Pancreas (tissue), 10 donors: ENCODE results near the gene AHSP. TPM values are rescaled to one million over a fixed set of nuclear protein-coding genes. Genes with fewer than 3 reads are reported as not detected.

Source experiments
- ATAC-seq, 4 donors: fragments of 200-7000 bp; cut with Tn5 transposase; one replicate each; pipeline versions ENCODE4 v1.8.0 to v1.9.1; 2020; ENCODE audit warnings: mild to moderate bottlenecking in 4 of 4, moderate library complexity in 4 of 4
- DNase-seq, 6 donors: peaks; one replicate each; pipeline ENCODE4 v3.0.0-alpha.2; 2020
- FAIRE-seq: peaks from 2 replicates; lab custom pipeline; 2012; peaks lifted over from hg19 to GRCh38; lab: Jason Lieb, UNC
- H3K27ac ChIP-seq, 4 donors: fragments of 200-600 bp; sonication (generic); 1 replicate in 3 of 4; 2 replicates in 1 of 4; pipeline versions ENCODE4 v1.5.0 to v1.8.0; 2020
- H3K27me3 ChIP-seq, 4 donors: fragments of 200-600 bp; one replicate each; pipeline ENCODE4 v1.8.0; 2021
- H3K36me3 ChIP-seq, 3 donors: fragments of 200-600 bp; sonication (generic) in 1 of 3; one replicate each; pipeline versions ENCODE4 v1.5.0 to v1.8.0; 2020 to 2021
- H3K4me1 ChIP-seq, 3 donors: fragments of 200-600 bp; one replicate each; pipeline ENCODE4 v1.8.0; 2021
- H3K4me3 ChIP-seq, 4 donors: fragments of 200-600 bp; sonication (generic) in 2 of 4; one replicate each; pipeline versions ENCODE4 v1.5.0 to v1.8.0; 2020 to 2021
- H3K9me3 ChIP-seq, 4 donors: fragments of 200-600 bp; one replicate each; pipeline ENCODE4 v1.8.0; 2021
- CTCF ChIP-seq, 4 donors: fragments of 200-600 bp; sonication (generic) in 3 of 4; IDR thresholded peaks; one replicate each; pipeline versions ENCODE4 v1.5.0 to v1.8.0; 2021; ENCODE audit warnings: antibody characterized with exemption in 4 of 4
- WGBS, 2 donors: extraction: QIAGEN DNeasy Blood & Tissue Kit; methylation state at CpG; one replicate each; pipeline ENCODE4 v1.1.7; 2013; 5-methylcytosine and 5-hydroxymethylcytosine counted together
- intact Hi-C, 3 donors: fragments of 100-400 bp; cut with DNase I; formaldehyde crosslinking; loops; one replicate each; pipeline versions ENCODE4 v1.11.1 to v1.14.2; 2022
- polyA plus RNA-seq, 2 donors: library from polyadenylated mRNA; stranded (reverse); fragments of 200-250 nt; gene quantifications; one replicate each; pipeline ENCODE4 v1.2.3, GENCODE V29; 2013
- total RNA-seq, 6 donors: library from RNA; stranded (reverse); fragmentation: NEBNext Ultra II Directional in 4 of 6; extraction: Animal tissue kit (Norgen Biotek cat#: 25700) in 4 of 6; gene quantifications; one replicate each; pipeline versions ENCODE4 v1.2.1 to v1.2.4, GENCODE V29; 2021 to 2023
- donor health status: healthy with polysubstance abuse.
- donor health status: DM: no; HTN: no; CAD: no; lungs with moderate emphysema.
- donor health status: DM: no; HTN: no; CAD: no.
- donor health status: control.
- donor health status: control.
- donor health status: Bipolar disorder and iron deficiency.
- donor health status: DM: yes; HTN: yes; CAD: no.
- donor health status: DM: no; HTN: no; CAD: no.
- donor health status: DM: no; HTN: no; CAD: no.
- donor health status: DM: yes; HTN: yes; CAD: no.

The AHSP gene
- total and polyA plus RNA-seq, 8 donors, result not detected

DNA sequence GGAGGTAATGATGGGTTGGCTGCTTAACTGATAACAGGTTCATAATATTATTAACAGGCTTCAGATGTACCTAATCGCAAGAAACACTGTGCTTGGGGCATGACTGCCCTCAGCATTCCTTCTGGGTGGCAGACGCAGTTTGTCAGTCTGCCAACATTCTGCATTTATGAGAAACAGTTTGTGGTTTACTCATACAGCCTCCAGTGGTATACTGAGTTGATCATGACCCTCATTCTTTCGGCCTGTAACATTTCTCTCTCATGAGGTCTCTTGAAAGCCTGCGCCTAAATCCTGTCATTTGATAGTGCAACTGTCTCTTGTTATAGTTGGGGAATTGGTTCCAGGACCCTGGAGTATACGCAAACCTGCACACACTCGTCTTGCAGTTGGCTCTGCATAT is 14.6 kb upstream of the AHSP start:
- intact Hi-C loops, result no loop called here

GRCh38 chr16:31513884-31514283 is 13.8 kb upstream of the AHSP start:
- Histone ChIP-seq H3K27ac (no peak overlapping the region), H3K9me3 (no peaks in the 10 kb centered on the region), H3K27me3 (no peaks in the 10 kb centered on the region), H3K36me3 (no peaks in the 10 kb centered on the region), H3K4me3 (no peak overlapping the region), H3K4me1 (peaks cover 0 to 4% (median 0%) of the 10 kb centered on the region in 3 donors)
- intact Hi-C loops, result no loop called here
- DNase-seq (no peak), ATAC-seq (no peak), FAIRE-seq (no peak)
- TF ChIP-seq CTCF (IDR thresholded peaks at IDR 0.05), result no peak

More for the DNA sequence above, 14.6 kb upstream of the AHSP start:
- 64 to 79% methylated on average over 6 of the region's 6 CpGs for WGBS, 2 donors
- ATAC-seq (no peak), DNase-seq (no peak), FAIRE-seq (no peak)
- no peaks in the 10 kb centered on the region for H3K9me3 ChIP-seq
- H3K4me3 ChIP-seq, result no peak overlapping the region
- TF ChIP-seq CTCF (IDR thresholded peaks at IDR 0.05), result no peak
- H3K4me1 ChIP-seq, result peaks cover 0 to 4% (median 0%) of the 10 kb centered on the region in 3 donors
- H3K27me3 ChIP-seq, result no peaks in the 10 kb centered on the region
- H3K36me3 ChIP-seq, result no peaks in the 10 kb centered on the region
- H3K27ac ChIP-seq, result no peak overlapping the region

DNA sequence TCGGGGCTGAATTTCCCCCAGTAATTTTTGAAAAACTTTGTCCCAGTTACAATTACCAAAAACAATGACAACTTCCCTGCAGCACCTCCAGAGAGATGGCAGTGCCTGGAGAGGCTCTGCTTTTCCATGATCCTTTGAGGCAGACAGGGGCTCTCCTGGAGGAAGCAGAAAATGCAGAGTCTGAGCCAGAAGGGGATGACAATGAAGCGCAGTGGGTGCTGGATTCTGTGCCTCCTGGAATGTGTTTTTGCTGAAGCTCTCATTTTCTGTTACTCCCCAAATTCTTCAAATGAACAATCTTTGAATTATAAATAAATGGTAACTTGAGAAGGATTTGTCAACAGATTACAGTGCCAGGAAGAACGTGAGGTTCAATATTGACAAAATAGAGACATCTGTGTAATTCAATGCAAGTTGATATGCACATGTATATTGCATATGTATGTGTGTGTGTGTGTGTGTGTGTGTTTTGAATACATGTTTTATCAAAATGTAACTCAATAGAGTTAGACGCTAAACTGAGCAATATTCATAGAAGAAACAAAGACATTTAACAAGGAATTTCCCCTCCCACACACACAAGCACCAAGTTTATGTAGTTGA is 9.8 kb upstream of the AHSP start:
- intact Hi-C loops, result no loop called here
- no peak for FAIRE-seq
- no peak for TF ChIP-seq CTCF (IDR thresholded peaks at IDR 0.05)
- H3K9me3 ChIP-seq, result no peaks in the 10 kb centered on the region
- 64 to 66% methylated on average over 4 of the region's 4 CpGs for WGBS, 2 donors
- H3K4me3 ChIP-seq, result no peak overlapping the region
- no peaks in the 10 kb centered on the region for H3K4me1 ChIP-seq
- H3K27me3 ChIP-seq, result no peaks in the 10 kb centered on the region
- no peaks in the 10 kb centered on the region for H3K36me3 ChIP-seq
- DNase-seq, result no peak
- no peak for ATAC-seq
- no peak overlapping the region for H3K27ac ChIP-seq

DNA sequence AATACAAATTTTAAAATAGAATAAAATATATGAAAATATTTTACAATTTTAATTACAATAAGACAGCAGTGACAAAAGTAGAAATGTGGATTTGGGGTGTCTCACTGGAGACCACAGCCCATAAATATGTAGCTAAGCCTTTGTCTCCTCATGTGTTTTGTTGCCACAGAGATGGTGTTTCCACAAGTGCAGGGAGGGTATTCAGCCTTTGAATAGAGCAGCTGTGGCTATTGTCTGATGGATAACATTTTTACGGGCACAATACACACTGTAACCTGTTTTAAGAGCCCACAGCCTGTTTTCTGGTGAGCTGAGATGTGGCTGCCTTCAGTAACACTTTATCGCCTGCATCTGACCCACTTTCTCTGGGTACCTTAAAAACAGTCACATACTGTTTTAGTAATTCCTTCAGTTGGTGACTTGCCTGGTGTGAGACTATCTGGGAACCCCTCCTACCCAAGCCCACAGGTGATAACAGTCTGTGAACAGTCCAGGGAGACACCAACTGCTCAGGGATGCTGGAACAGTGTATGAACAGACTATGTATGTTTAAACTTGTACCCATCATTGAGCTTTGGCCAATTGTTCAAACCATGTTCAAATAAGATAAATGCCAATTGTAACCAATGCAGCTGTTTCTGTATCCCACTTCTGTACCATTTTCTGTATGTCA is 7.8 kb upstream of the AHSP start:
- Histone ChIP-seq H3K36me3 (no peaks in the 10 kb centered on the region), H3K4me1 (no peaks in the 10 kb centered on the region), H3K4me3 (no peak overlapping the region), H3K27me3 (no peaks in the 10 kb centered on the region), H3K9me3 (no peaks in the 10 kb centered on the region), H3K27ac (no peak overlapping the region)
- no peak for FAIRE-seq
- WGBS, 2 donors, result 70 to 90% methylated on average over 2 of the region's 2 CpGs
- no peak for ATAC-seq
- no peak for DNase-seq
- TF ChIP-seq CTCF (IDR thresholded peaks at IDR 0.05), result no peak
- intact Hi-C loops, result no loop called here

DNA sequence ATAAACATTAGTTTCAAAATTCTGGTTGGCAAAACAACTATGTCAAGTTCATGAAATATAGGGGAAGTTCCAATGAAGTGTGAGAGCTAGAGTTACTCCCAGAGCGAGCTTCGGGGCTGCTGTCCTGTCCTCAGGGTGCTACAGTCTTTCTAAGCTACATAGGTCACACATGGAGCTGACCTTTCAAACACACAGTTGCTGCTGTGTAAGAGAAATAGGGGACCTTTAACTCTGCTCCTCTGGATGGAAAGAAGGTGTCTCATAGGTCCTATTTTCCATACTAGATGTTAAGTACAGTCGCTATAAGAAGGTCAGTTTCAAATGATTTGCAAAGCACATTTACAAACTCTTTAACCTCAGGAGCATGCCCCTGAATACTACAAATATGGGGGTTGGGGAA is 6.3 kb upstream of the AHSP start:
- no peak for ATAC-seq
- no peak for DNase-seq
- Histone ChIP-seq H3K4me3 (no peak overlapping the region), H3K36me3 (no peaks in the 10 kb centered on the region), H3K4me1 (no peaks in the 10 kb centered on the region), H3K27me3 (no peaks in the 10 kb centered on the region), H3K27ac (no peak overlapping the region), H3K9me3 (no peaks in the 10 kb centered on the region)
- FAIRE-seq, result no peak
- intact Hi-C loops, result no loop called here
- TF ChIP-seq CTCF (IDR thresholded peaks at IDR 0.05), result no peak
- WGBS, 2 donors, result 73 to 100% methylated on average over 3 of the region's 3 CpGs
